ENCODE data around the gene JAKMIP1. TPM values are rescaled to one million over a fixed set of nuclear protein-coding genes. Genes with fewer than 3 reads are reported as not detected.

JAKMIP1 gene
- total RNA-seq, 1 experiment from 2014 or later = not detected

- in situ Hi-C loops (cut with HindIII; ENCODE audit: low pct_unique_long_range_greater_than_20kb, low sequenced_read_pairs) = no loop called here
- no TSS peak for BruUV-seq (replicated peaks)
- no peak for TF ChIP-seq SIN3A (IDR thresholded peaks at IDR 0.05; ENCODE audit: borderline replicate concordance, insufficient read depth, low read depth, low read length)
- no peak for TF ChIP-seq TCF7L2 (IDR thresholded peaks at IDR 0.05; ENCODE audit: low read depth, low read length)
- no peak for TF ChIP-seq REST (IDR thresholded peaks at IDR 0.05; ENCODE audit: insufficient read depth in 1 of 2, low read depth in 2 of 2, low read length in 1 of 2)
- no peak for TF ChIP-seq POLR2AphosphoS5 (IDR thresholded peaks at IDR 0.05; ENCODE audit: low read depth, low read length)
- no peak for TF ChIP-seq CTCF (IDR thresholded peaks at IDR 0.05)
Observed at GRCh38 chr4:6074758-6075157, 125.6 kb downstream of the JAKMIP1 start.

GRCh38 chr4:6071959-6072720, 128.2 kb downstream of the JAKMIP1 start:
- Histone ChIP-seq H3K4me1 (ENCODE audit: control insufficient read depth, insufficient read depth, low read length) (no peaks in the 10 kb centered on the region), H3K27me3 (ENCODE audit: control insufficient read depth, insufficient read depth, low read length) (no peaks in the 10 kb centered on the region; the same call in 1 of the 2 replicates), H3K9me3 (ENCODE audit: control insufficient read depth, insufficient read depth, low read depth, low read length) (no peaks in the 10 kb centered on the region), H3K4me3 (ENCODE audit: low read depth in 2 of 2, low read length in 2 of 2) (no peak overlapping the region), H3K36me3 (ENCODE audit: control insufficient read depth, insufficient read depth, low read length) (no peaks in the 10 kb centered on the region), H3K27ac (ENCODE audit: low read length) (no peak overlapping the region)
- in situ Hi-C loops (cut with HindIII; ENCODE audit: low pct_unique_long_range_greater_than_20kb, low sequenced_read_pairs) = no loop called here
- POLR2A ChIA-PET = interaction anchor here (0.5 kb wide), 1 partner anchor 1080 kb away, joined by 3 read pairs; no protein-coding TSS in a partner anchor
- intact Hi-C loops (cut with micrococcal nuclease; ENCODE audit: unreplicated experiment) = no loop called here
- TF ChIP-seq TCF7L2 (IDR thresholded peaks at IDR 0.05; ENCODE audit: low read depth, low read length) = no peak
- TF ChIP-seq CTCF (IDR thresholded peaks at IDR 0.05) = no peak
- no peak for TF ChIP-seq POLR2AphosphoS5 (IDR thresholded peaks at IDR 0.05; ENCODE audit: low read depth, low read length)
- no peak for TF ChIP-seq REST (IDR thresholded peaks at IDR 0.05; ENCODE audit: insufficient read depth in 1 of 2, low read depth in 2 of 2, low read length in 1 of 2)
- TF ChIP-seq SIN3A (IDR thresholded peaks at IDR 0.05; ENCODE audit: borderline replicate concordance, insufficient read depth, low read depth, low read length) = no peak
- no TSS peak for BruUV-seq (replicated peaks)
- DNase-seq (ENCODE audit: low read depth, low spot score) = no peak
- no peak for ATAC-seq
- CTCF ChIA-PET = interaction anchor here (0.6 kb wide), 1 partner anchor 19 kb away, joined by 3 read pairs; no protein-coding TSS in a partner anchor

More at GRCh38 chr4:6074758-6075157, 125.6 kb downstream of the JAKMIP1 start:
- no peaks in the 10 kb centered on the region for H3K9me3 ChIP-seq (ENCODE audit: control insufficient read depth, insufficient read depth, low read depth, low read length)
- DNase-seq (ENCODE audit: low read depth, low spot score) (no peak), ATAC-seq (no peak)
- no peaks in the 10 kb centered on the region for H3K36me3 ChIP-seq (ENCODE audit: control insufficient read depth, insufficient read depth, low read length)
- no peaks in the 10 kb centered on the region; the same call in 1 of the 2 replicates for H3K27me3 ChIP-seq (ENCODE audit: control insufficient read depth, insufficient read depth, low read length)
- CTCF ChIA-PET = no interaction called here
- POLR2A ChIA-PET = no interaction called here
- intact Hi-C loops (cut with micrococcal nuclease; ENCODE audit: unreplicated experiment) = no loop called here
- H3K4me1 ChIP-seq (ENCODE audit: control insufficient read depth, insufficient read depth, low read length) = no peaks in the 10 kb centered on the region
- H3K27ac ChIP-seq (ENCODE audit: low read length) = no peak overlapping the region
- no peak overlapping the region for H3K4me3 ChIP-seq (ENCODE audit: low read depth in 2 of 2, low read length in 2 of 2)
